Measurements from ENCODE around the gene OR6K3.

Gene OR6K3

DNA sequence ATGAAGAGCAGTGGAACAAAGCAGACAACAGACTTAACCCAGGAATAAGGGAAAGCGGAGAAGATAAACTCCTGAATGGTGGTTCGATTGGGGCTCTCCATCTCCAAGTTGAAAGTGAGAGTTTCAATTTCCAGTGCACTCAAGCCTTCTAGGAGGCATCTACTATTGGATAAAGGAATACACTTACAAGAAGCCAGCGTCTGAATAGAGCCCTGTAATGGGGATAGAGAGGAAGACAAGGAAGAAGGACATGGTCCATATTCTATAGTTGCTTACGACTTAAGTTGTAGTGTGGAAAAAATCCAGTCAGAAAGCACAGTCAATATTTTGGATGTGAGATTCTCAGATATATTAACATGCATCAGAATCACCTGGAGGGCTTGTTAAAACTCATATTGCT is 20.0 kb downstream of the OR6K3 start, which contains the start of gene OR6K2:
OR6K2 (minus strand) TSS at position 101 of the 400 bp plus-strand sequence; CDS start at position 101, 0 bp downstream.
- H3K27ac ChIP-seq (ENCODE audit: low read depth, low read length, poor library complexity, severe bottlenecking) = no peak within 1 kb of the TSS
- H3K79me2 ChIP-seq (ENCODE audit: insufficient read depth, low read length) = no peaks in the 10 kb centered on the region
- no peaks in the 10 kb centered on the region for H3K36me3 ChIP-seq (ENCODE audit: insufficient read depth, low read length)
- no peak within 1 kb of the TSS for H2AFZ ChIP-seq (ENCODE audit: low read length)
- no peaks in the 10 kb centered on the region for H3F3A ChIP-seq (ENCODE audit: insufficient read depth, low read length)
- H3K4me2 ChIP-seq (ENCODE audit: low read length) = no peak within 1 kb of the TSS
- H3K4me3 ChIP-seq (ENCODE audit: low read depth, low read length, poor library complexity, severe bottlenecking) = no peak within 1 kb of the TSS
- H3K27me3 ChIP-seq (ENCODE audit: insufficient read depth, low read length) = no peaks in the 10 kb centered on the region
- H3K4me1 ChIP-seq (ENCODE audit: insufficient read depth, low read length, severe bottlenecking) = no peaks in the 10 kb centered on the region
- no peak within 1 kb of the TSS for H3K9ac ChIP-seq (ENCODE audit: low read length)
- H4K20me1 ChIP-seq (ENCODE audit: insufficient read depth, low read length) = no peaks in the 10 kb centered on the region
- no peaks in the 10 kb centered on the region for H3K9me2 ChIP-seq (ENCODE audit: low read depth, low read length)
- no peak for TF ChIP-seq EZH2 (IDR thresholded peaks at IDR 0.05; ENCODE audit: borderline replicate concordance, low read length)
- TF ChIP-seq CTCF (IDR thresholded peaks at IDR 0.05; ENCODE audit: low read length) = no peak
- no peaks in the 10 kb centered on the region for H3K9me3 ChIP-seq (ENCODE audit: low read length)

GRCh38 chr1:158694596-158694995 is 25.9 kb downstream of the OR6K3 start:
- no peak overlapping the region for H3K27ac ChIP-seq (ENCODE audit: low read depth, low read length, poor library complexity, severe bottlenecking)
- no peaks in the 10 kb centered on the region for H3K27me3 ChIP-seq (ENCODE audit: insufficient read depth, low read length)
- no peak for TF ChIP-seq CTCF (IDR thresholded peaks at IDR 0.05; ENCODE audit: low read length)
- TF ChIP-seq EZH2 (IDR thresholded peaks at IDR 0.05; ENCODE audit: borderline replicate concordance, low read length) = no peak
- no peaks in the 10 kb centered on the region for H3K4me1 ChIP-seq (ENCODE audit: insufficient read depth, low read length, severe bottlenecking)
- no peak overlapping the region for H3K4me2 ChIP-seq (ENCODE audit: low read length)
- H3K79me2 ChIP-seq (ENCODE audit: insufficient read depth, low read length) = no peaks in the 10 kb centered on the region
- H3K9me3 ChIP-seq (ENCODE audit: low read length) = no peaks in the 10 kb centered on the region
- H3K9me2 ChIP-seq (ENCODE audit: low read depth, low read length) = no peaks in the 10 kb centered on the region
- no peaks in the 10 kb centered on the region for H4K20me1 ChIP-seq (ENCODE audit: insufficient read depth, low read length)
- no peaks in the 10 kb centered on the region for H3K36me3 ChIP-seq (ENCODE audit: insufficient read depth, low read length)
- H3F3A ChIP-seq (ENCODE audit: insufficient read depth, low read length) = no peaks in the 10 kb centered on the region
- no peak overlapping the region for H3K4me3 ChIP-seq (ENCODE audit: low read depth, low read length, poor library complexity, severe bottlenecking)
- H2AFZ ChIP-seq (ENCODE audit: low read length) = no peak overlapping the region
- no peak overlapping the region for H3K9ac ChIP-seq (ENCODE audit: low read length)

DNA sequence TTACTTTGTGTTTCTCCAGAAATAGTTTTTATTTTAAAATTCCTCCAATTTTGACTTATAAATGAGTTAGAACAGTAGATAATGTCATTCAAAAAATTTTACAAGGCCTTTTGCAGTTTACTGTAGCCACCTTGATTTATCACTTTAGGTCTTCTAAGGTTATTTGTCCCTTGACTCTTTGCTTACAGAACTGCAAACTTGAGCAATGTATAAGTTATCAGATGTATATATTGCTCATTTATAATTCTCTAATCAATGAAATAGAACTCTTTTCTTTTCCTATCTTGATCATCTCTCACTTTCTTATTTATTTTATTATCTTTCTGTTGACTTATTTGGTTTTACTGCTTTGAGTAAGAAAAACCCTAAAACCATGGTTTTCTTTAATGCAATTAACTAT is 28.2 kb downstream of the OR6K3 start:
- no peak overlapping the region for H3K4me2 ChIP-seq (ENCODE audit: low read length)
- no peak overlapping the region for H2AFZ ChIP-seq (ENCODE audit: low read length)

More for the DNA sequence above, 28.2 kb downstream of the OR6K3 start:
- H3K9me3 ChIP-seq (ENCODE audit: low read length) = no peaks in the 10 kb centered on the region
- no peaks in the 10 kb centered on the region for H3K79me2 ChIP-seq (ENCODE audit: insufficient read depth, low read length)
- H3K9ac ChIP-seq (ENCODE audit: low read length) = no peak overlapping the region
- H3K9me2 ChIP-seq (ENCODE audit: low read depth, low read length) = no peaks in the 10 kb centered on the region
- no peaks in the 10 kb centered on the region for H3K27me3 ChIP-seq (ENCODE audit: insufficient read depth, low read length)
- TF ChIP-seq CTCF (IDR thresholded peaks at IDR 0.05; ENCODE audit: low read length) (no peak), EZH2 (IDR thresholded peaks at IDR 0.05; ENCODE audit: borderline replicate concordance, low read length) (no peak)
- H3F3A ChIP-seq (ENCODE audit: insufficient read depth, low read length) = no peaks in the 10 kb centered on the region
- no peaks in the 10 kb centered on the region for H3K36me3 ChIP-seq (ENCODE audit: insufficient read depth, low read length)
- H3K4me1 ChIP-seq (ENCODE audit: insufficient read depth, low read length, severe bottlenecking) = no peaks in the 10 kb centered on the region
- H3K27ac ChIP-seq (ENCODE audit: low read depth, low read length, poor library complexity, severe bottlenecking) = no peak overlapping the region
- H4K20me1 ChIP-seq (ENCODE audit: insufficient read depth, low read length) = no peaks in the 10 kb centered on the region
- H3K4me3 ChIP-seq (ENCODE audit: low read depth, low read length, poor library complexity, severe bottlenecking) = no peak overlapping the region
